ENCODE measurements around the gene DUSP1. TPM values are rescaled to one million over a fixed set of nuclear protein-coding genes. Genes with fewer than 3 reads are reported as not detected.

DUSP1 gene
- total RNA-seq, 4 donors from 2014 or later, result 469 to 701 (median 567) TPM

GRCh38 chr5:172807766-172808311 is 36.8 kb upstream of the DUSP1 start:
- in situ Hi-C loops (cut with MboI; ENCODE audit: low pct_ligation_motif_present in 1 of 4, low pct_unique_long_range_greater_than_20kb in 1 of 4, low sequenced_read_pairs in 3 of 4), result no loop called here
- Histone ChIP-seq H3K9me3 (peaks cover 0 to 5% of the 10 kb centered on the region in 2 donors), H3K4me1 (peaks cover 0 to 12% (median 5%) of the 10 kb centered on the region in 4 donors), H3K27me3 (no peaks in the 10 kb centered on the region), H3K4me3 (peak overlapping the region in 1 of 4 donors; percentile 24), H3K27ac (peak overlapping the region; percentile 57 to 84 (median 70)), H3K36me3 (no peaks in the 10 kb centered on the region)
- TF ChIP-seq POLR2AphosphoS5 (IDR thresholded peaks at IDR 0.05) (no peak), EP300 (IDR thresholded peaks at IDR 0.05; ENCODE audit: low read depth) (no peak), POLR2A (IDR thresholded peaks at IDR 0.05) (no peak)
- TF ChIP-seq, protein P1, sequence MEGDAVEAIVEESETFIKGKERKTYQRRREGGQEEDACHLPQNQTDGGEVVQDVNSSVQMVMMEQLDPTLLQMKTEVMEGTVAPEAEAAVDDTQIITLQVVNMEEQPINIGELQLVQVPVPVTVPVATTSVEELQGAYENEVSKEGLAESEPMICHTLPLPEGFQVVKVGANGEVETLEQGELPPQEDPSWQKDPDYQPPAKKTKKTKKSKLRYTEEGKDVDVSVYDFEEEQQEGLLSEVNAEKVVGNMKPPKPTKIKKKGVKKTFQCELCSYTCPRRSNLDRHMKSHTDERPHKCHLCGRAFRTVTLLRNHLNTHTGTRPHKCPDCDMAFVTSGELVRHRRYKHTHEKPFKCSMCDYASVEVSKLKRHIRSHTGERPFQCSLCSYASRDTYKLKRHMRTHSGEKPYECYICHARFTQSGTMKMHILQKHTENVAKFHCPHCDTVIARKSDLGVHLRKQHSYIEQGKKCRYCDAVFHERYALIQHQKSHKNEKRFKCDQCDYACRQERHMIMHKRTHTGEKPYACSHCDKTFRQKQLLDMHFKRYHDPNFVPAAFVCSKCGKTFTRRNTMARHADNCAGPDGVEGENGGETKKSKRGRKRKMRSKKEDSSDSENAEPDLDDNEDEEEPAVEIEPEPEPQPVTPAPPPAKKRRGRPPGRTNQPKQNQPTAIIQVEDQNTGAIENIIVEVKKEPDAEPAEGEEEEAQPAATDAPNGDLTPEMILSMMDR (IDR thresholded peaks at IDR 0.05), result no peak
- no peak for DNase-seq
- WGBS, 2 donors (ENCODE audit: low coverage in 1 of 2), result 77 to 89% methylated on average over 11 of the region's 11 CpGs
- intact Hi-C loops (cut with DNase I; ENCODE audit: low total_unique reads), result no loop called here

- Histone ChIP-seq H3K27me3 (no peaks in the 10 kb centered on the region), H3K9me3 (peaks cover 0 to 5% of the 10 kb centered on the region in 2 donors), H3K36me3 (no peaks in the 10 kb centered on the region), H3K27ac (peak overlapping the region; percentile 57 to 84 (median 70)), H3K4me1 (peaks cover 3 to 12% (median 7%) of the 10 kb centered on the region in 4 donors), H3K4me3 (peak overlapping the region in 3 of 4 donors; percentile 16 to 24 (median 20))
- in situ Hi-C loops (cut with MboI; ENCODE audit: low pct_ligation_motif_present in 1 of 4, low pct_unique_long_range_greater_than_20kb in 1 of 4, low sequenced_read_pairs in 3 of 4) (no loop called here), intact Hi-C loops (cut with DNase I; ENCODE audit: low total_unique reads) (no loop called here)
- WGBS, 2 donors (ENCODE audit: low coverage in 1 of 2), result 40 to 51% methylated on average over 2 to 24 of the region's 24 CpGs
- peak; percentile 95 for DNase-seq
- TF ChIP-seq POLR2A (IDR thresholded peaks at IDR 0.05) (peak; percentile 71), POLR2AphosphoS5 (IDR thresholded peaks at IDR 0.05) (peak; percentile 36 to 62 (median 59))
- TF ChIP-seq, protein P1 (IDR thresholded peaks at IDR 0.05), result no peak
Observed at GRCh38 chr5:172806897-172807672, 36.1 kb upstream of the DUSP1 start.

DNA sequence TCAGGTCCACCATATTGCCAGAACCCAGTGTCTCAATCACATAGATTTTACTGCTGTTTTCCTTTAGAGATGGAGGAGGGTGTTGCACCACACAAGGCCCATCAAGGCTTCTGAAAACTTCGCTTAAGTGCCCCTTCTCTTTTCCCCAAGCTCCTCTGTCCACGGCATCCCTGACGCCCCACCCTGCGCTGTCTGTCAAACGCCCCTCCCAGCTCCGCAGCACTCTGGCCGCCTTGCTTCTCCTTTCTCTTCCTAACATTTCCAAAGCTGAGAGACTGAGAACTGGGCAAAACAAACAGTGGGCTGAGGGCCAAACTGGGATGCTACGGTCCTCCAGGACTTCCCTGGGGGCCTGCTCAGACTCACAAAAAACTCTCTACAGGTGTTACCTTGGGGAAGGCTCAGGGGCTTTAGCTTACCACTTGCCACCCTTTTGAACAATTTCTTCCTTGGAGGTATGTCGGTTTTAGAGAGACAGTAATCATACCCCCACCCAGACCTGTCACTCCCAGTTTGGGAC is 34.8 kb upstream of the DUSP1 start:
- Histone ChIP-seq H3K4me3 (no peak overlapping the region), H3K36me3 (no peaks in the 10 kb centered on the region), H3K9me3 (peaks cover 0 to 5% of the 10 kb centered on the region in 2 donors), H3K4me1 (peaks cover 3 to 12% (median 7%) of the 10 kb centered on the region in 4 donors), H3K27me3 (no peaks in the 10 kb centered on the region), H3K27ac (peak overlapping the region in 2 of 4 donors; percentile 5 to 58)
- intact Hi-C loops (cut with DNase I; ENCODE audit: low total_unique reads) (no loop called here), in situ Hi-C loops (cut with MboI; ENCODE audit: low pct_ligation_motif_present in 1 of 4, low pct_unique_long_range_greater_than_20kb in 1 of 4, low sequenced_read_pairs in 3 of 4) (no loop called here)
- WGBS, 2 donors (ENCODE audit: low coverage in 1 of 2), result 92% methylated on average over 9 of the region's 9 CpGs; no CpG with 5 or more reads in 1 of the 2 donors
- no peak for TF ChIP-seq EP300 (IDR thresholded peaks at IDR 0.05; ENCODE audit: low read depth)
- no peak for TF ChIP-seq POLR2A (IDR thresholded peaks at IDR 0.05)
- TF ChIP-seq, protein P1 (IDR thresholded peaks at IDR 0.05), result no peak
- no peak for TF ChIP-seq POLR2AphosphoS5 (IDR thresholded peaks at IDR 0.05)
- DNase-seq, result no peak

DNA sequence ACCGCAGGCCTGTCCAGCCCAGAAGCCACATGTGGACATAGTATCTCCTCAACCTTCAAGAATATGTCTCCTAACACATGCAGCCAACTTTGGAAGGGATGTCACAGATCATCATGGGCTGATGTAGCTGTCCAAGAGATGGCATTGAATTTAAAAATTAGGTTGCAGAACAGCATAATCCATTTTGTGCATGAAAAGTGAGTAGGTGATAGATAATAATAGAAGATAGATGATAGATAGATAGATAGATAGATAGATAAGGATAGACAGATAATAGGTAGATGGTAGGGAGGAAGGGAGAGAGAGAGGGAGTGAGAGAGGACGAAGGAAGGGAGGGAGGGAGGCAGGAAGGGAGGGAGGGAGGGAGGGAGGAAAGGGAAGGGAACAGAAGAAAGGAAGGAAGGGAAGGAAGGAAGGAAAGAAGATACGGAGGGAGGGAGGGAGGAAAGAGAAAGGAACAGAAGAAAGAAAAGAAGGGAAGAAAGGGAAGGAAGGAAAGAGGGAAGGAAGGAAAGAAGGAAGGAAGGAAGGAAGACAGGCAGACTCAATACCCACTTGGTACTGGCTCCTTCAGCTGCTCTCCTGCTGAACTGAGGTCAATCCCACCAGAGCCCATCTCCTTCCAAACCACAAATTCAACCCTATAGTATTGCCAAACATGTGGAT is 34.2 kb upstream of the DUSP1 start:
- peaks cover 3 to 12% (median 7%) of the 10 kb centered on the region in 4 donors for H3K4me1 ChIP-seq
- intact Hi-C loops (cut with DNase I; ENCODE audit: low total_unique reads) (no loop called here), in situ Hi-C loops (cut with MboI; ENCODE audit: low pct_ligation_motif_present in 1 of 4, low pct_unique_long_range_greater_than_20kb in 1 of 4, low sequenced_read_pairs in 3 of 4) (no loop called here)
- H3K4me3 ChIP-seq, result no peak overlapping the region
- peaks cover 0 to 5% of the 10 kb centered on the region in 2 donors for H3K9me3 ChIP-seq
- TF ChIP-seq, protein P1 (IDR thresholded peaks at IDR 0.05), result no peak
- TF ChIP-seq POLR2A (IDR thresholded peaks at IDR 0.05) (no peak), EP300 (IDR thresholded peaks at IDR 0.05; ENCODE audit: low read depth) (no peak), POLR2AphosphoS5 (IDR thresholded peaks at IDR 0.05) (no peak)
- DNase-seq, result no peak
- H3K27me3 ChIP-seq, result no peaks in the 10 kb centered on the region
- H3K36me3 ChIP-seq, result no peaks in the 10 kb centered on the region
- 73 to 85% methylated on average over 3 of the region's 3 CpGs for WGBS, 2 donors (ENCODE audit: low coverage in 1 of 2)
- H3K27ac ChIP-seq, result no peak overlapping the region

Data from transverse colon (tissue), 4 donors.